ENCODE measurements around the gene KLRC4.

Gene KLRC4

DNA sequence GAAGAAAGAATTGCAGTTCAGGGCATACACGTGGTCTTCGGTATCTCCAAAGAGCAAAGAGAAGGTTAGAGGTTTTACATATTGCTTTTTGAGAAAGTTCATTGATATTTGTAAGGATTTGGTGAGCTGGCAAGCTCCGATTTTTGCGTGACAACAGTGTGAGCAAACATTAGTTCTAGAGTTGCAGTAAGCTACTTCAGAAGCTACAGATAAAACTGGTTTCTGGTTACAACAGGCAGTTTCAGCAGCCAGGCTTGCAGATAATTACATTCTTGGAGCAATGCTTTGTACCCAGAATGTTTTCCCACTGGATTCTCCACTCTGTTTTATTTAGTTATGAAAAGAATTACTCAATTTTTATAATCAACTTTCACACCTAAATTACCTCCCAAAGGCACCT lies 47.9 kb downstream of the KLRC4 start:
- no peak for DNase-seq (ENCODE audit: low read depth)
- no peak overlapping the region for H3K4me3 ChIP-seq (ENCODE audit: low read depth, low read length)
- TF ChIP-seq, protein P1, sequence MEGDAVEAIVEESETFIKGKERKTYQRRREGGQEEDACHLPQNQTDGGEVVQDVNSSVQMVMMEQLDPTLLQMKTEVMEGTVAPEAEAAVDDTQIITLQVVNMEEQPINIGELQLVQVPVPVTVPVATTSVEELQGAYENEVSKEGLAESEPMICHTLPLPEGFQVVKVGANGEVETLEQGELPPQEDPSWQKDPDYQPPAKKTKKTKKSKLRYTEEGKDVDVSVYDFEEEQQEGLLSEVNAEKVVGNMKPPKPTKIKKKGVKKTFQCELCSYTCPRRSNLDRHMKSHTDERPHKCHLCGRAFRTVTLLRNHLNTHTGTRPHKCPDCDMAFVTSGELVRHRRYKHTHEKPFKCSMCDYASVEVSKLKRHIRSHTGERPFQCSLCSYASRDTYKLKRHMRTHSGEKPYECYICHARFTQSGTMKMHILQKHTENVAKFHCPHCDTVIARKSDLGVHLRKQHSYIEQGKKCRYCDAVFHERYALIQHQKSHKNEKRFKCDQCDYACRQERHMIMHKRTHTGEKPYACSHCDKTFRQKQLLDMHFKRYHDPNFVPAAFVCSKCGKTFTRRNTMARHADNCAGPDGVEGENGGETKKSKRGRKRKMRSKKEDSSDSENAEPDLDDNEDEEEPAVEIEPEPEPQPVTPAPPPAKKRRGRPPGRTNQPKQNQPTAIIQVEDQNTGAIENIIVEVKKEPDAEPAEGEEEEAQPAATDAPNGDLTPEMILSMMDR (IDR thresholded peaks at IDR 0.05; ENCODE audit: low read depth, low read length, missing control alignments): no peak

DNA sequence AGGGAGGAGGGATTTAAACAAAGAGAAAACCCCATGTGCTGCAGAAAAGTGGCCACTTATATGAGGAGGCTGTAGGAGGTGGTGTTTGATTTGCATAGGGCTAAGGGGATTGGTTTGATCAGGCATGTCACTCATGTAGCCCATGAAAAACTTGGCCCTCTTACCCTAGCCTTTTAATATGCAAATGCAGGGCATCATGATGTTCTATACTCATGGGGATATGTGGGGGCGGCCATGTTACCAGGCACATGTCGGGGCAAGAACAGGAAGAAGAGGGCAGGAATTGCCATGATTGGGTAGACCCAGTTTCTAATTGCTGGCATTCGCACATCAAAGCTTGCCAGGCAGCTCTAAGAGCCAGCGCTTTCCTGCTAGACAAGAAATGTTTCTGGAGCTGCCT lies 48.5 kb downstream of the KLRC4 start:
- DNase-seq (ENCODE audit: low read depth): no peak
- TF ChIP-seq, protein P1 (IDR thresholded peaks at IDR 0.05; ENCODE audit: low read depth, low read length, missing control alignments): no peak
- no peak overlapping the region for H3K4me3 ChIP-seq (ENCODE audit: low read depth, low read length)

DNA sequence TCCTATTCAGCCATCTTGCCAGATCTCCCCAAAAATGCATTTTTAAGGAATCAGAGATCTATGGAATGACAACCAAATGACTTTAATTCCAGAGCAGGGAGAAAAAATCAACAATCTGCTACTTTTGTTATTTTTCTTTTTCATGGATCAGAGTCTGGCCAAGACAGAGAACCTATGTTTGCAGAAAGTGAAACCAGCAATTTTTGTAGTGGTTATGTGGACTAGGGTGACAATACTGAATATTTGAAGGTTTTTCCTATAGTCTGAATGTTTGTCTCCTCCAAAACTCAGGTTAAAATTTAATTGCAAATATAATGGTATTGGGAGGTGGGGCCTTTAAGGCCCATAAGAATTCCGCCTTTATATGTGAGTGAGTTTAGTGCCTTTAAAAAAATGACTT lies 50.6 kb downstream of the KLRC4 start:
- no peak overlapping the region for H3K4me3 ChIP-seq (ENCODE audit: low read depth, low read length)
- no peak for DNase-seq (ENCODE audit: low read depth)
- TF ChIP-seq, protein P1 (IDR thresholded peaks at IDR 0.05; ENCODE audit: low read depth, low read length, missing control alignments): no peak

DNA sequence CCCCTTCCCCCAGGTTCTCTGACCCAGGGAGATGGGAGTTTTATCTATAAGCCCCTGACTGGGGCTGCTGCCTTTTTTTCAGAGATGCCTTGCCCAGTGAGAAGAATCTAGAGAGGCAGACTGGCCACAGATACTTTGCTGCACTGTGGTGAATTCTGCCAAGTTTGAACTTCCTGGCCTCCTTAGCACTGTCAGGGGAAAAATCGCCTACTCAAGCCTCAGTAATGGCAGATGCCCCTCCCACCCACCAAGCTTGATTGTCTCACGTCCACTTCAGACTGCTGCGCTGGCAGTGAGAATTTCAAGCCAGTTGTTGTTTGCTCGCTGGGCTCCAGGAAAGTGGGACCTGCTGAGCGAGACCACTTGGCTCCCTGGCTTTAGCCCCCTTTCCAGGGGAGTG lies 51.4 kb downstream of the KLRC4 start:
- no peak for DNase-seq (ENCODE audit: low read depth)
- no peak overlapping the region for H3K4me3 ChIP-seq (ENCODE audit: low read depth, low read length)
- TF ChIP-seq, protein P1 (IDR thresholded peaks at IDR 0.05; ENCODE audit: low read depth, low read length, missing control alignments): no peak

Data from GM12864 (cell line).